Measurements from ENCODE around the gene IGFBP6. TPM values are rescaled to one million over a fixed set of nuclear protein-coding genes. Genes with fewer than 3 reads are reported as not detected.

Gene IGFBP6
- total RNA-seq, 3 donors from 2014 or later (not counting 1 experiment from before 2014, with no cell fraction given): 0.61 TPM; not detected in 2

DNA sequence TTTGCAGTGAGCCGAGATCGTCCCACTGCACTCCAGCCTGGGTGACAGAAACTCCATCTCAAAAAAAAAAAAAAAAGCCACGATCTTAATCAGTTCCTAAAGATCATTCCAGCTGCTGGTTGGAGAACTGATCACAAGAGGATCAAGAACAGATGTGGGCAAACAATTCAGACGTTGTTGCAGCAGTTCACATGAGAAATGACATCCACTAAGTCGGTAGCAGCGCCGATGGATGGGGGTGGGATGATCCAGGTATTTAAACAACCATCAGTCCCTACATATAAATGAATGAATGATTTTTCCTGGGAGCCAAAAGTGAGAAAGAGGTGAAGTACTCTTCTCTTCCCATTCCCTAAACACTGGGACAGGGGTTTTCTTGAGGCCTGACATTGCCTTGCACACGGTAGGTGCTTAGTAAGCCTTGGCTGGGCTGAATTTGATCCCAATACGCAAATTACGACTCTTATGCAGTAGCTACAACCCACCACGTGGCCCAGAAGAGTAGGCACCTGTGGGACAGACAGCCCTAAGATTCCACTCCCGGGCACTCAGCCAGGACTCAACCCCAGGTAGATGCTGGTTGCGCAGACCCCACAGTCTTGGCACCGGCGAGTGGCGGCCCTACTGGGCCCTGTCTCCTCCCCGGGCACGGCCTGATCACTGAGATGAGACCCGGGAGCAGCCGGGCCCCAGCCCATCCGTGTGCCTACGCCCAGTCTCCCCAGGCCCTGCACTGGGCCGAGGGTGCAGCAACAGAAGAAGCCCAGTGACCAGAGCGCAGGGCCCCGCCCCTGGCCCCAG is 18.8 kb upstream of the IGFBP6 start:
- Mint-ChIP-seq H3K27me3 (ENCODE audit: low read depth in 2 of 2) (no peaks in the 10 kb centered on the region), H3K4me3 (peak overlapping the region; percentile 97), H3K4me1 (peaks cover 52 to 56% of the 10 kb centered on the region in 2 donors), H3K36me3 (peaks cover 7% of the 10 kb centered on the region), H3K9me3 (no peaks in the 10 kb centered on the region), H3K27ac (peak overlapping the region; percentile 91 to 95)
- WGBS (ENCODE audit: insufficient coverage): 16% methylated on average over 22 of the region's 25 CpGs
- peak overlapping the region; percentile 70 for H3K4me3 ChIP-seq (ENCODE audit: low read length)
- intact Hi-C loops (cut with micrococcal nuclease): no loop called here
- DNase-seq (peak in 1 of 2 donors; percentile 75), ATAC-seq (peak in 2 of 3 donors; percentile 3 to 6)
- no peaks in the 10 kb centered on the region for H3K9me3 ChIP-seq (ENCODE audit: control insufficient read depth, insufficient read depth, low read length)
- H3K27me3 ChIP-seq (ENCODE audit: control insufficient read depth, insufficient read depth, low read length): no peaks in the 10 kb centered on the region
- H3K4me1 ChIP-seq (ENCODE audit: control insufficient read depth, insufficient read depth, low read length): peaks cover 20% of the 10 kb centered on the region
- H3K36me3 ChIP-seq (ENCODE audit: control insufficient read depth, insufficient read depth, low read length): peaks cover 30% of the 10 kb centered on the region
- H3K27ac ChIP-seq (ENCODE audit: low read length): peak overlapping the region; percentile 56
- TF ChIP-seq, protein P1, sequence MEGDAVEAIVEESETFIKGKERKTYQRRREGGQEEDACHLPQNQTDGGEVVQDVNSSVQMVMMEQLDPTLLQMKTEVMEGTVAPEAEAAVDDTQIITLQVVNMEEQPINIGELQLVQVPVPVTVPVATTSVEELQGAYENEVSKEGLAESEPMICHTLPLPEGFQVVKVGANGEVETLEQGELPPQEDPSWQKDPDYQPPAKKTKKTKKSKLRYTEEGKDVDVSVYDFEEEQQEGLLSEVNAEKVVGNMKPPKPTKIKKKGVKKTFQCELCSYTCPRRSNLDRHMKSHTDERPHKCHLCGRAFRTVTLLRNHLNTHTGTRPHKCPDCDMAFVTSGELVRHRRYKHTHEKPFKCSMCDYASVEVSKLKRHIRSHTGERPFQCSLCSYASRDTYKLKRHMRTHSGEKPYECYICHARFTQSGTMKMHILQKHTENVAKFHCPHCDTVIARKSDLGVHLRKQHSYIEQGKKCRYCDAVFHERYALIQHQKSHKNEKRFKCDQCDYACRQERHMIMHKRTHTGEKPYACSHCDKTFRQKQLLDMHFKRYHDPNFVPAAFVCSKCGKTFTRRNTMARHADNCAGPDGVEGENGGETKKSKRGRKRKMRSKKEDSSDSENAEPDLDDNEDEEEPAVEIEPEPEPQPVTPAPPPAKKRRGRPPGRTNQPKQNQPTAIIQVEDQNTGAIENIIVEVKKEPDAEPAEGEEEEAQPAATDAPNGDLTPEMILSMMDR (IDR thresholded peaks at IDR 0.05): no peak

DNA sequence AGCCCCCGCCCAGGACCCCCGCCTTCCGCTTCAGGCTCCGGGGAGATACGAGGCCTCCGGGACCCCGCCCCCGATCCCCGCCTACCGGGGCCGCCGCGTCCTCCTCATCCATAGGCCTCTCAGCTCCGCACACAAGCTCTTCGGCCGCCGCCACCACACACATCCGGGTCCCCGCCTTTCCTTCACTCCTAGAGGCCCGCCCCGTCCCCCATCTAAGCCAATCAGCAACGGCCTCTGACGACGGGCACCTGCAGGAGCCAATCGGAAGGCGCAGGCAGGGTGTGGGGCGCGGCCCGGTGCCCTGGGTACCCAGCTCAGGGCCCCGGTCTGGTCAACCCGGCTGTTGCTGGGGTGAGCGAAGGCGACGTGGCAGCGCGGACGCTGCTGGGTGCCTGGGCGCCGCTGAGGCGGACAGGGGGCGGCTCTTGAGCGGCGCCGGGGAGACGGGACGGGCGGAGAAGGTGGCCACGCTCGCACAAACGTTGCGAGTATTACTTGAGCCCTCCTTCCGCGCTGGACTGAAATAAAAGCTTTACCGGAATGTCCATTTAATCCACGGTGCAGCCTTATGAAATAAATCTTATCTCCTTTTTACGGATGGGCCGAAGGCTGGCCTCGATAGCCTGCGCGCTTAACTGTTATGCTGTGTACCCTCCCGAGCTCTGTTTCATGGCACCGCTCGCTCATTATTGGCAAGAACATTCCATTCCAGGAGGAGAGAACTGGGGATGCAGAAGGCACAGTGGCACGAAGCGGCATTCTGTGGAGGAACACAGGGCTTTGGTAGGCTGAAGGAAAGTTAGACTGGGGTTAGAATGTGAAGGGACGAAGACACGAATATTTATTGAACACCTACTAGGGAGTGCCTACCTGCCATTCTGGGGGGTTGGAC is 18.0 kb upstream of the IGFBP6 start, which contains the start of gene SPRYD3:
Gene SPRYD3 (minus strand): TSS at position 165 of the 892 bp plus-strand sequence. CDS start 57 bp downstream, at position 108.
- H3K9me3 ChIP-seq (ENCODE audit: control insufficient read depth, insufficient read depth, low read length): no peaks in the 10 kb centered on the region
- intact Hi-C loops (cut with micrococcal nuclease): no loop called here
- Mint-ChIP-seq H3K27ac (peak within 1 kb of the TSS; percentile 91 to 95), H3K4me1 (peaks cover 46 to 49% of the 10 kb centered on the region in 2 donors), H3K36me3 (peaks cover 6% of the 10 kb centered on the region), H3K4me3 (peak within 1 kb of the TSS; percentile 97), H3K27me3 (ENCODE audit: low read depth in 2 of 2) (no peaks in the 10 kb centered on the region), H3K9me3 (no peaks in the 10 kb centered on the region)
- H3K27me3 ChIP-seq (ENCODE audit: control insufficient read depth, insufficient read depth, low read length): no peaks in the 10 kb centered on the region
- ATAC-seq (peak; percentile 97 to 99 (median 97)), DNase-seq (peak; percentile 97 to 99)
- peak within 1 kb of the TSS; percentile 76 for H3K27ac ChIP-seq (ENCODE audit: low read length)
- H3K4me3 ChIP-seq (ENCODE audit: low read length): peak within 1 kb of the TSS; percentile 70
- peaks cover 20% of the 10 kb centered on the region for H3K4me1 ChIP-seq (ENCODE audit: control insufficient read depth, insufficient read depth, low read length)
- TF ChIP-seq, protein P1 (IDR thresholded peaks at IDR 0.05): no peak
- 4% methylated on average over 67 of the region's 67 CpGs for WGBS (ENCODE audit: insufficient coverage)
- peaks cover 23% of the 10 kb centered on the region for H3K36me3 ChIP-seq (ENCODE audit: control insufficient read depth, insufficient read depth, low read length)

DNA sequence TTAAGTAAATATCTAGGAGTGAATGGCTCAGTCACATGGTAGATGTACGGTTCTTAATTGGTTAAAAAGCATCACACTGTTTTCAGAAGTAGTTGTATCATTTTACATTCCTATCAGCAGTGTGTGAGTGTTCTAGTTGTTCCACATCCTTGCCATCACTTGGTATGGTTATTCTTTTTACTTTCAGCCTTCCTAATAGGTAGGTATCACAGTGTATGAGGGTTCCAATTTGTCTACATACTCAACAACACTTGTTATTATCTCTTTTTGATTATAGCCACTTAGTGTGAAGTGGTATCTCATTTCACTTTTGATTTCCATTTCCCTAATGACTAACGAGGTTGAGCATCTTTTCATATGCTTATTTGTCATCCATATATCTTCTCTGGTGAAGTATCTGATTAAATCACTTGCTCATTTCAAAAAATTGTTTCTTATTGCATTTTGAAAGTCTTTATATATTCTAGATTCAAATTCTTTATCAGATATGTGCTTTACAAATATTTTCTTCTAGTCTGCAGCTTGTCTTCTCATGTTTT is 14.8 kb upstream of the IGFBP6 start:
- Mint-ChIP-seq H3K9me3 (no peaks in the 10 kb centered on the region), H3K36me3 (no peaks in the 10 kb centered on the region), H3K4me3 (no peak overlapping the region), H3K27me3 (ENCODE audit: low read depth in 2 of 2) (peaks cover 7 to 8% of the 10 kb centered on the region in 2 donors), H3K27ac (no peak overlapping the region), H3K4me1 (peaks cover 24 to 26% of the 10 kb centered on the region in 2 donors)
- no peaks in the 10 kb centered on the region for H3K36me3 ChIP-seq (ENCODE audit: control insufficient read depth, insufficient read depth, low read length)
- DNase-seq (no peak), ATAC-seq (no peak)
- intact Hi-C loops (cut with micrococcal nuclease): no loop called here
- no peaks in the 10 kb centered on the region for H3K27me3 ChIP-seq (ENCODE audit: control insufficient read depth, insufficient read depth, low read length)
- H3K4me1 ChIP-seq (ENCODE audit: control insufficient read depth, insufficient read depth, low read length): peaks cover 16% of the 10 kb centered on the region
- no CpG with 5 or more reads among the region's 2 CpGs for WGBS (ENCODE audit: insufficient coverage)
- H3K27ac ChIP-seq (ENCODE audit: low read length): no peak overlapping the region
- TF ChIP-seq, protein P1 (IDR thresholded peaks at IDR 0.05): no peak
- no peaks in the 10 kb centered on the region for H3K9me3 ChIP-seq (ENCODE audit: control insufficient read depth, insufficient read depth, low read length)
- H3K4me3 ChIP-seq (ENCODE audit: low read length): no peak overlapping the region
